ENCODE results near the gene CYB561D1.

DNA sequence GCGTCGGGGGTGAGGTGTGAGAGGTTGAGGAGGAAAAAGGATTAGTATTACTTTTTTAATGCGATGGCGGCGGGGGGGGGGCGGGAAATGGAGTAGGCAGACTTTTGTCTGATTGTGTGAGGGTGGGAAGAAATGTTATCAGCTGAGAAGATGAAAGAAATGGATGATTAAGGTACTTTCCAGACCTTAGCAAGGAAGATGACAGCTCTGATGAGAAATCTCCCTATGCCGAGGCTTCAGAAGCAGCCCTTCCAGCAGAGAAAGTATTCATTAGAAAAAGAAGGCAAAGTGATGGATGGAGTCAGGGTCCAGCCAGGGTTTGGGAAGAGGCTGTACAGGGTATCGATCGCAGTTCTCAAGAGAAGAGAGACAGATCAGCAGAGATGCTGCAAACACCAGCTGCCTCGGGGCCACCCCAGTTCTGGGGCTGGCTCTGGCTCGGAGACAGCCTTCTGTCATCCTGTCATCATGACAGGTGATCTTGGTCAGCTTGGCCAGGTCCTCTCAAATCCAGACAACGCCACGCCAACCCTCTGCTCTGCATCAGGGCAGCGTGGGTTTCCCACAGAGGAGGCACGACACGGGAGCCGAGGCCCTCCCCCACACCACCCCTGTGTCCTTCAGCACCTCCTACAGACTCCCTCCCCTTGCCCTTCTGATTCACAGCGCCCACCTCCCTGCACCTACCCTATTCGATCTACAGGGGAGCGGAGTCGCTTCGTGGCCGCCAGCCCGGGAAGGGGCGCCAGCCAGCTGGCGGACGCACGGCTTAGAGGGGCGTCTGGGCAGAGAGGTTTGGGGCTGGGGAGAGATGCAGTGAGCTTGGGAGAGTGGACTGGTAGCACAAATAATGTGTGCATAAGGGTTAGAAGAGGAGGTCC is 10.9 kb upstream of the CYB561D1 start:
- TF ChIP-seq CTCF (IDR thresholded peaks at IDR 0.05; ENCODE audit: low read length) (no peak), EZH2 (optimal IDR thresholded peaks at IDR 0.05; ENCODE audit: low read depth, low read length) (no peak)
